HEK293 (cell line): ENCODE measurements around the gene RFPL1.
"Not testable (repeated sequence)": the region's sequence is repeated elsewhere in the genome, so short reads cannot be mapped to it uniquely, and the experiment has no call there.

Source experiments
- CTCF ChIA-PET: fragments of 350-600 bp; formaldehyde crosslinking; extraction: SDS; loops from one replicate; lab custom pipeline; 2021; ENCODE audit warnings: antibody characterized with exemption; lab: Yijun Ruan, JAX
- POLR2A ChIA-PET: fragments of 300-600 bp; formaldehyde crosslinking; extraction: SDS; loops from one replicate; lab custom pipeline; 2020; ENCODE audit warnings: antibody characterized with exemption, inconsistent platforms; lab: Yijun Ruan, JAX
- H3K27ac ChIP-seq: fragments of 200-500 bp; sonication (Bioruptor generic); 2 replicates; pipeline ENCODE4 v1.5.1; 2014; ENCODE audit warnings: low read depth, low read length, control low read depth, inconsistent platforms; ENCODE audit errors: extremely low read depth
- H3K36me3 ChIP-seq, 2 experiments: fragments of 200-500 bp in 1 of 2; sonication (Bioruptor generic) in 1 of 2; 1 replicate in 1 of 2; 2 replicates in 1 of 2; pipeline ENCODE4 v1.5.1; 2014 to 2017; ENCODE audit warnings: inconsistent platforms in 2 of 2, low read length in 2 of 2; ENCODE audit not compliant: control insufficient read depth in 2 of 2, insufficient read depth in 1 of 2
- H3K4me1 ChIP-seq: fragments of 200-500 bp; sonication (Bioruptor generic); 2 replicates; pipeline ENCODE4 v1.5.1; 2014; ENCODE audit warnings: mild to moderate bottlenecking, low read length, inconsistent platforms; ENCODE audit not compliant: control insufficient read depth, insufficient read depth
- H3K4me3 ChIP-seq: 2 replicates; pipeline ENCODE4 v1.5.1; 2011; ENCODE audit warnings: low read depth, mild to moderate bottlenecking, control low read depth, low read length, moderate library complexity
- H3K9me3 ChIP-seq: fragments of 200-500 bp; sonication (Bioruptor generic); 2 replicates; pipeline ENCODE4 v1.5.1; 2014; ENCODE audit warnings: low read depth, low read length, inconsistent platforms; ENCODE audit not compliant: control insufficient read depth, insufficient read depth
- FEZF1 ChIP-seq: fragments of 450-650 bp; formaldehyde crosslinking; IDR thresholded peaks from 2 replicates; pipeline ENCODE4 v1.5.1; 2016; ENCODE audit warnings: missing biosample characterization, missing genetic modification characterization
- GFI1B ChIP-seq: fragments of 450-650 bp; formaldehyde crosslinking; IDR thresholded peaks from 2 replicates; pipeline ENCODE4 v1.5.1; 2016; ENCODE audit warnings: missing biosample characterization, missing genetic modification characterization
- KLF1 ChIP-seq: fragments of 450-650 bp; formaldehyde crosslinking; IDR thresholded peaks from 2 replicates; pipeline ENCODE4 v1.5.1; 2016; ENCODE audit warnings: missing biosample characterization, missing genetic modification characterization
- PRDM2 ChIP-seq: fragments of 450-650 bp; formaldehyde crosslinking; IDR thresholded peaks from 2 replicates; pipeline ENCODE4 v1.5.1; 2016; ENCODE audit warnings: missing biosample characterization, missing genetic modification characterization, borderline replicate concordance
- ZBTB11 ChIP-seq: fragments of 450-650 bp; formaldehyde crosslinking; conservative IDR thresholded peaks from 2 replicates; pipeline ENCODE4 v1.5.1; 2016; ENCODE audit warnings: low read depth, missing biosample characterization, missing genetic modification characterization
- ZBTB17 ChIP-seq: fragments of 450-650 bp; formaldehyde crosslinking; IDR thresholded peaks from 2 replicates; pipeline ENCODE4 v1.5.1; 2016; ENCODE audit warnings: missing biosample characterization, missing genetic modification characterization
- ZNF121 ChIP-seq: fragments of 450-650 bp; formaldehyde crosslinking; IDR thresholded peaks from 2 replicates; pipeline ENCODE4 v1.5.1; 2016; ENCODE audit warnings: missing biosample characterization, missing genetic modification characterization
- ZNF19 ChIP-seq: fragments of 450-650 bp; formaldehyde crosslinking; IDR thresholded peaks from 2 replicates; pipeline ENCODE4; 2016; ENCODE audit warnings: missing biosample characterization, missing genetic modification characterization, low read depth
- ZNF416 ChIP-seq: fragments of 450-650 bp; formaldehyde crosslinking; IDR thresholded peaks from 2 replicates; pipeline ENCODE4 v1.5.1; 2016; ENCODE audit warnings: missing biosample characterization, missing genetic modification characterization
- ZNF624 ChIP-seq: fragments of 450-650 bp; formaldehyde crosslinking; IDR thresholded peaks from 2 replicates; pipeline ENCODE4 v1.5.1; 2017; ENCODE audit warnings: missing biosample characterization, missing genetic modification characterization
- ZNF670 ChIP-seq: fragments of 450-650 bp; formaldehyde crosslinking; IDR thresholded peaks from 2 replicates; pipeline ENCODE4 v1.5.1; 2016; ENCODE audit warnings: missing biosample characterization, missing genetic modification characterization, low read depth
- ZNF830 ChIP-seq: fragments of 450-650 bp; IDR thresholded peaks from 2 replicates; pipeline ENCODE4 v1.5.0; 2018; ENCODE audit warnings: missing biosample characterization, missing genetic modification characterization, low read depth, mild to moderate bottlenecking, moderate library complexity
- TF ChIP-seq, protein P1 (sequence below): fragments of 450-650 bp; formaldehyde crosslinking; IDR thresholded peaks from 2 replicates; pipeline ENCODE4 v1.5.1; 2016; ENCODE audit warnings: missing biosample characterization, missing genetic modification characterization
- TF ChIP-seq, protein P2 (sequence below): fragments of 450-650 bp; formaldehyde crosslinking; IDR thresholded peaks from 2 replicates; pipeline ENCODE4 v1.5.1; 2016; ENCODE audit warnings: missing biosample characterization, missing genetic modification characterization
- TF ChIP-seq, protein P3 (sequence below): fragments of 450-650 bp; formaldehyde crosslinking; IDR thresholded peaks from 2 replicates; pipeline ENCODE4 v1.5.1; 2016; ENCODE audit warnings: missing biosample characterization, missing genetic modification characterization

Gene RFPL1

DNA sequence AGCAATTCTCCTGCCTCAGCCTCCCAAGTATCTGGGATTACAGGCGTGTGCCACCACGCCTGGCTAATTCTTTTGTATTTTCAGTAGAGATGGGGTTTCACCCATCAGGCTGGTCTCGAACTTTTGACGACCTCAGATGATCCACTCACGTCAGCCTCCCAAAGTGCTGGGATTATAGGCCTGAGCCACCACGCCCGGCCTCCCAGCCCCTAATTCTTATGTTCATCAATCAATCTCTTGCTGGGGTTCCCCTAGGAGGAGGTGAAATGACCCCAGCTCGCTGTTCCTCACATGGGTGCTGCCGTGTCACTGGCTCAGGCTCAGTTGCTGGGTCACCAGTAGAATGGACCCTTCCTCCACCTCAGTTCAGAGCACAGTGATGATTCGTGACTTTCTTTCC, at the start of gene RFPL1:
RFPL1 (plus strand) TSS at position 301 of the 400 bp plus-strand sequence.
- H3K9me3 ChIP-seq, H3K36me3 ChIP-seq, H3K4me1 ChIP-seq, H3K4me3 ChIP-seq, H3K27ac ChIP-seq, POLR2A ChIA-PET: not testable (repeated sequence)
- CTCF ChIA-PET = interaction anchor here (0.6 kb wide), 1 partner anchor 77 kb away, joined by 3 read pairs; no protein-coding TSS in a partner anchor

DNA sequence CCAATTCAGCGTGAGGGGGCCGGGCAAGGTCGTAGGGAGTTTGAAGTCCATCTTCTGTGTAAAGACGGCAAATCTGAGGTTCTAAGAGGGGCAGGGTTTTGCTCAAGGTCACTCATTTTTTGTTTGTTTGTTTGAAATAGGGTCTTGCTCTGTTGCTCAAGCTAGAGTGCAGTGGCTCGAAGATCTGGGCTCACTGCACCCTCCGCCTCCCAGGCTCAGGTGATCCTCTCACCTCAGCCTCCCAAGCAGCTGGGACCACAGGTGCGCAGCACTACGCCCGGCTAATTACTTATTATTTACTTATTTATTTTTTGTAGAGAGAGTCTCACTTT, 49.7 kb upstream of the RFPL1 start:
- peaks cover 6% of the 10 kb centered on the region; the same call in 1 of the 2 replicates for H3K4me1 ChIP-seq
- peaks cover 8 to 30% of the 10 kb centered on the region in 2 experiments; a peak in 2 of 3 replicates for H3K36me3 ChIP-seq
- ChIA-PET CTCF (interaction anchor here (0.6 to 1.4 kb wide), 3 partner anchors 24 to 135 kb away, joined by 3 to 4 read pairs (median 3); no protein-coding TSS in a partner anchor), POLR2A (interaction anchor here (0.7 to 1.5 kb wide), 9 partner anchors 8 to 165 kb away, joined by 3 to 11 read pairs (median 6); partner anchors contain the start of genes EWSR1, RHBDD3 and THOC5)
- H3K4me3 ChIP-seq = peak overlapping the region; percentile 93
- no peak overlapping the region; the same call in 1 of the 2 replicates for H3K27ac ChIP-seq
- no peaks in the 10 kb centered on the region for H3K9me3 ChIP-seq
- no peak for TF ChIP-seq ZNF624 (tag by site-specific recombination)
- TF ChIP-seq ZNF19 (tag by site-specific recombination) = no peak
- no peak for TF ChIP-seq ZNF670 (tag by site-specific recombination)
- peak; percentile 74; the same call in 1 of the 2 replicates for TF ChIP-seq ZNF121 (tag by site-specific recombination)
- TF ChIP-seq FEZF1 (tag by site-specific recombination) = no peak
- TF ChIP-seq ZNF830 = no peak
- TF ChIP-seq PRDM2 = no peak
- no peak for TF ChIP-seq ZBTB11 (tag by site-specific recombination)
- TF ChIP-seq KLF1 = no peak
- TF ChIP-seq, protein P1, sequence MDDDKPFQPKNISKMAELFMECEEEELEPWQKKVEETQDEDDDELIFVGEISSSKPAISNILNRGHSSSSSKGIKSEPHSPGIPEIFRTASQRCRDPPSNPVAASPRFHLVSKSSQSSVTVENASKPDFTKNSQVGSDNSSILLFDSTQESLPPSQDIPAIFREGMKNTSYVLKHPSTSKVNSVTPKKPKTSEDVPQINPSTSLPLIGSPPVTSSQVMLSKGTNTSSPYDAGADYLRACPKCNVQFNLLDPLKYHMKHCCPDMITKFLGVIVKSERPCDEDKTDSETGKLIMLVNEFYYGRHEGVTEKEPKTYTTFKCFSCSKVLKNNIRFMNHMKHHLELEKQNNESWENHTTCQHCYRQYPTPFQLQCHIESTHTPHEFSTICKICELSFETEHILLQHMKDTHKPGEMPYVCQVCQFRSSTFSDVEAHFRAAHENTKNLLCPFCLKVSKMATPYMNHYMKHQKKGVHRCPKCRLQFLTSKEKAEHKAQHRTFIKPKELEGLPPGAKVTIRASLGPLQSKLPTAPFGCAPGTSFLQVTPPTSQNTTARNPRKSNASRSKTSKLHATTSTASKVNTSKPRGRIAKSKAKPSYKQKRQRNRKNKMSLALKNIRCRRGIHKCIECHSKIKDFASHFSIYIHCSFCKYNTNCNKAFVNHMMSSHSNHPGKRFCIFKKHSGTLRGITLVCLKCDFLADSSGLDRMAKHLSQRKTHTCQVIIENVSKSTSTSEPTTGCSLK = no peak
- TF ChIP-seq, protein P2, sequence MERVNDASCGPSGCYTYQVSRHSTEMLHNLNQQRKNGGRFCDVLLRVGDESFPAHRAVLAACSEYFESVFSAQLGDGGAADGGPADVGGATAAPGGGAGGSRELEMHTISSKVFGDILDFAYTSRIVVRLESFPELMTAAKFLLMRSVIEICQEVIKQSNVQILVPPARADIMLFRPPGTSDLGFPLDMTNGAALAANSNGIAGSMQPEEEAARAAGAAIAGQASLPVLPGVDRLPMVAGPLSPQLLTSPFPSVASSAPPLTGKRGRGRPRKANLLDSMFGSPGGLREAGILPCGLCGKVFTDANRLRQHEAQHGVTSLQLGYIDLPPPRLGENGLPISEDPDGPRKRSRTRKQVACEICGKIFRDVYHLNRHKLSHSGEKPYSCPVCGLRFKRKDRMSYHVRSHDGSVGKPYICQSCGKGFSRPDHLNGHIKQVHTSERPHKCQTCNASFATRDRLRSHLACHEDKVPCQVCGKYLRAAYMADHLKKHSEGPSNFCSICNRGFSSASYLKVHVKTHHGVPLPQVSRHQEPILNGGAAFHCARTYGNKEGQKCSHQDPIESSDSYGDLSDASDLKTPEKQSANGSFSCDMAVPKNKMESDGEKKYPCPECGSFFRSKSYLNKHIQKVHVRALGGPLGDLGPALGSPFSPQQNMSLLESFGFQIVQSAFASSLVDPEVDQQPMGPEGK (tag by site-specific recombination) = no peak
- TF ChIP-seq, protein P3, sequence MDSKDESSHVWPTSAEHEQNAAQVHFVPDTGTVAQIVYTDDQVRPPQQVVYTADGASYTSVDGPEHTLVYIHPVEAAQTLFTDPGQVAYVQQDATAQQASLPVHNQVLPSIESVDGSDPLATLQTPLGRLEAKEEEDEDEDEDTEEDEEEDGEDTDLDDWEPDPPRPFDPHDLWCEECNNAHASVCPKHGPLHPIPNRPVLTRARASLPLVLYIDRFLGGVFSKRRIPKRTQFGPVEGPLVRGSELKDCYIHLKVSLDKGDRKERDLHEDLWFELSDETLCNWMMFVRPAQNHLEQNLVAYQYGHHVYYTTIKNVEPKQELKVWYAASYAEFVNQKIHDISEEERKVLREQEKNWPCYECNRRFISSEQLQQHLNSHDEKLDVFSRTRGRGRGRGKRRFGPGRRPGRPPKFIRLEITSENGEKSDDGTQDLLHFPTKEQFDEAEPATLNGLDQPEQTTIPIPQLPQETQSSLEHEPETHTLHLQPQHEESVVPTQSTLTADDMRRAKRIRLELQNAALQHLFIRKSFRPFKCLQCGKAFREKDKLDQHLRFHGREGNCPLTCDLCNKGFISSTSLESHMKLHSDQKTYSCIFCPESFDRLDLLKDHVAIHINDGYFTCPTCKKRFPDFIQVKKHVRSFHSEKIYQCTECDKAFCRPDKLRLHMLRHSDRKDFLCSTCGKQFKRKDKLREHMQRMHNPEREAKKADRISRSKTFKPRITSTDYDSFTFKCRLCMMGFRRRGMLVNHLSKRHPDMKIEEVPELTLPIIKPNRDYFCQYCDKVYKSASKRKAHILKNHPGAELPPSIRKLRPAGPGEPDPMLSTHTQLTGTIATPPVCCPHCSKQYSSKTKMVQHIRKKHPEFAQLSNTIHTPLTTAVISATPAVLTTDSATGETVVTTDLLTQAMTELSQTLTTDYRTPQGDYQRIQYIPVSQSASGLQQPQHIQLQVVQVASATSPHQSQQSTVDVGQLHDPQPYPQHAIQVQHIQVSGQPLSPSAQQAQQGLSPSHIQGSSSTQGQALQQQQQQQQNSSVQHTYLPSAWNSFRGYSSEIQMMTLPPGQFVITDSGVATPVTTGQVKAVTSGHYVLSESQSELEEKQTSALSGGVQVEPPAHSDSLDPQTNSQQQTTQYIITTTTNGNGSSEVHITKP (tag by site-specific recombination) = 0 out of 2 replicates have a peak, but pooled peaks have one; percentile 10
- TF ChIP-seq ZNF416 (tag by site-specific recombination) = no peak
- no peak for TF ChIP-seq GFI1B
- peak; percentile 50; the same call in 1 of the 2 replicates for TF ChIP-seq ZBTB17 (tag by site-specific recombination)
